Activated CD8-positive, alpha-beta T cell treated with anti-CD3 and anti-CD28 coated beads for 36 hours (primary cell): ENCODE data around the gene EOLA1. TPM values are rescaled to one million over a fixed set of nuclear protein-coding genes. Genes with fewer than 3 reads are reported as not detected.
"Not testable (repeated sequence)": the region's sequence is repeated elsewhere in the genome, so short reads cannot be mapped to it uniquely, and the experiment has no call there.

Source experiments
- ATAC-seq: fragments of 200-7000 bp; cut with Tn5 transposase; one replicate; pipeline ENCODE4 v1.10.0; 2021; ENCODE audit warnings: mild to moderate bottlenecking, moderate library complexity
- CTCF ChIA-PET: fragments of 350-600 bp; sonication (Branson Sonifier 250); formaldehyde crosslinking; loops from one replicate; lab custom pipeline; 2021; ENCODE audit warnings: antibody characterized with exemption; lab: Charles Lee
- POLR2A ChIA-PET: fragments of 350-600 bp; sonication (Branson Sonifier 250); formaldehyde crosslinking; loops from one replicate; lab custom pipeline; 2021; ENCODE audit warnings: antibody characterized with exemption; lab: Charles Lee
- DNase-seq: peaks from one replicate; pipeline ENCODE4 v3.0.0-alpha.2; 2020
- H3K27ac Mint-ChIP-seq: one replicate; pipeline ENCODE4 v1.8.0; 2021; ENCODE audit warnings: mild to moderate bottlenecking, mixed read lengths
- H3K27me3 Mint-ChIP-seq: one replicate; pipeline ENCODE4 v1.8.0; 2021; ENCODE audit warnings: mixed read lengths
- H3K36me3 Mint-ChIP-seq: one replicate; pipeline ENCODE4 v1.8.0; 2021; ENCODE audit warnings: low read depth, mixed read lengths
- H3K4me1 Mint-ChIP-seq: one replicate; pipeline ENCODE4 v1.8.0; 2021; ENCODE audit warnings: low read depth, mixed read lengths
- H3K4me3 Mint-ChIP-seq: one replicate; pipeline ENCODE4 v1.8.0; 2021; ENCODE audit warnings: mild to moderate bottlenecking, moderate library complexity, mixed read lengths
- H3K9me3 Mint-ChIP-seq: one replicate; pipeline ENCODE4 v1.8.0; 2021; ENCODE audit warnings: mixed read lengths
- CTCF ChIP-seq: fragments of 200-600 bp; IDR thresholded peaks from one replicate; pipeline ENCODE4 v1.8.0; 2022; ENCODE audit warnings: antibody characterized with exemption, mild to moderate bottlenecking
- intact Hi-C: fragments of 100-400 bp; cut with micrococcal nuclease; formaldehyde crosslinking; loops from one replicate; pipeline ENCODE4 v1.10.0; 2022
- total RNA-seq, 2 experiments: library from RNA; stranded (reverse); gene quantifications; one replicate each; pipeline ENCODE4 v1.2.3, GENCODE V29; 2021

The EOLA1 gene
- total RNA-seq, 2 experiments from 2014 or later, result 60.3 to 60.7 TPM

DNA sequence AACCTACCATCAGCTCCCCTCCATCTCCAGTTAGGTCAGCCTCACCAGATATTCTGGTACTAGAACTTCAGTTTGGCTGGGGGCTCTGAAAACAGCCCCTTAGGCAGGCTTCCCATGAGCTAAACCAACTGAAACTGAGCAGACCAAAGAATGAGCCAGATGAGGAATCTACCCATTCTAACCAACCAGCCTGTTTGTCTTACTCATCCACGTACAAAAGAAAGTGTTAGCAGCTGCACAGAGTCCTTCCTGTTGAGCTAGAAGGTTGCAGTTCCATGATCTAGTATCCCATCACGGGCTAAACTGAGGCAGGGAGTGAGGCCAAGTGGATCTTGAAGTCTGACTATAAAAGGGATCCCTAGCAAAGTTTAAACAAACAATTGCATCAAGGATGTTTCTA is 29.0 kb downstream of the EOLA1 start:
- no peaks in the 10 kb centered on the region for H3K36me3 Mint-ChIP-seq
- intact Hi-C loops, result no loop called here
- no peak overlapping the region for H3K27ac Mint-ChIP-seq
- DNase-seq (no peak), ATAC-seq (no peak)
- TF ChIP-seq CTCF, result no peak
- H3K4me1 Mint-ChIP-seq, result peaks cover 9% of the 10 kb centered on the region
- peaks cover 2% of the 10 kb centered on the region for H3K27me3 Mint-ChIP-seq
- H3K9me3 Mint-ChIP-seq, result no peaks in the 10 kb centered on the region
- CTCF ChIA-PET, result no interaction called here
- no peak overlapping the region for H3K4me3 Mint-ChIP-seq
- POLR2A ChIA-PET, result no interaction called here

- DNase-seq (no peak), ATAC-seq (no peak)
- peaks cover 2% of the 10 kb centered on the region for H3K27me3 Mint-ChIP-seq
- ChIA-PET POLR2A (no interaction called here), CTCF (no interaction called here)
- no peak for TF ChIP-seq CTCF
- intact Hi-C loops, result no loop called here
- no peak overlapping the region for H3K4me3 Mint-ChIP-seq
- no peaks in the 10 kb centered on the region for H3K9me3 Mint-ChIP-seq
- no peak overlapping the region for H3K27ac Mint-ChIP-seq
- peaks cover 9% of the 10 kb centered on the region for H3K4me1 Mint-ChIP-seq
- no peaks in the 10 kb centered on the region for H3K36me3 Mint-ChIP-seq
Observed at GRCh38 chrX:149570668-149571067, 29.9 kb downstream of the EOLA1 start.

DNA sequence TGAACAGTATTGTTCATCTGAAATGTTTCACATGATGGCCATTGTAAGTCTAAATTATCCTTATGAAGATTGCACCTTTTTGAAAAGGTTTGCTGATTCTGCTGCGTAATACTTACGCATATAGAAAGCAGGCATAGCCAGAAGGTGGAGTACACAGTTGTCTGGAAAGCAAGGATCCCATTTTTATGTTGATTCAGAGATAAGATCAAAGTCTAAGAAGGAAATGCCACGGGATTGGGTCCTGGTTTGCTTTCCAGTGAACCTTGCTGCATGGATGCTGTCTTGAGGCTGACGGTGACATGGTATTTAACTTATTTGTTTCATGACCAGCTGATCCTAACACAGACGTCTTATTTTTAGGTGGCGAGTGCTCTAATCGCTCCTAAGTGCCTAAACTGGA is 31.0 kb downstream of the EOLA1 start:
- DNase-seq (no peak), ATAC-seq (no peak)
- CTCF ChIA-PET, result no interaction called here
- Mint-ChIP-seq H3K27me3 (peaks cover 2% of the 10 kb centered on the region), H3K27ac (no peak overlapping the region), H3K36me3 (no peaks in the 10 kb centered on the region), H3K4me1 (peaks cover 9% of the 10 kb centered on the region), H3K4me3 (no peak overlapping the region), H3K9me3 (no peaks in the 10 kb centered on the region)
- TF ChIP-seq CTCF, result no peak
- intact Hi-C loops, result no loop called here
- POLR2A ChIA-PET, result no interaction called here

DNA sequence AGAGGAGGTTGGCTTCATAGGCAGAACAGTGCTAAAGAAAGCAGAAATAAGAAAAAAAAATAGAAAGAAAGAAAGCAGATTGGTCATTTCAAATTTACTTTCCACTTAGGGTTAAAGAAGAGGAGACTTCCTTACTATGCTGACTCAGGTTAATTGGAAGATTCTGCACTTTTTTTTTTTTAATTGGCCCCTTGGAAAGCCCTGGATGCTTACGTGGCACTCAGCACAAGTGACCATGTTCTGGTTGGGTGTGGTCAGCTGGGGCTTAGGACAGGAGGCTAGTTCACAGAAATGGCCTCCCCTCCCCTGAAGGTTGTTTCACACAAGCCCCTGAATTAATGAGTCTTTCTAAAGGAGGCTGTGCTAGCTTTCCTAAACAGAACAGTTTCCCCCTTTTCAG is 31.9 kb downstream of the EOLA1 start:
- peak overlapping the region; percentile 39 for H3K4me3 Mint-ChIP-seq
- no peaks in the 10 kb centered on the region for H3K9me3 Mint-ChIP-seq
- peak overlapping the region; percentile 64 for H3K27ac Mint-ChIP-seq

GRCh38 chrX:149573456-149573855 is 32.6 kb downstream of the EOLA1 start:
- CTCF ChIA-PET, H3K9me3 Mint-ChIP-seq, H3K27me3 Mint-ChIP-seq, H3K4me1 Mint-ChIP-seq, H3K4me3 Mint-ChIP-seq, H3K36me3 Mint-ChIP-seq, DNase-seq, intact Hi-C loops, H3K27ac Mint-ChIP-seq, POLR2A ChIA-PET: not testable (repeated sequence)
- ATAC-seq, result peak; percentile 98

More for the DNA sequence above, 31.9 kb downstream of the EOLA1 start:
- CTCF ChIA-PET, result no interaction called here
- Mint-ChIP-seq H3K27me3 (peaks cover 2% of the 10 kb centered on the region), H3K4me1 (peaks cover 9% of the 10 kb centered on the region), H3K36me3 (no peaks in the 10 kb centered on the region)
- no peak for ATAC-seq
- TF ChIP-seq CTCF, result no peak
- no peak for DNase-seq
- POLR2A ChIA-PET, result no interaction called here
- intact Hi-C loops, result no loop called here

- intact Hi-C loops, ATAC-seq, H3K27ac Mint-ChIP-seq, H3K4me3 Mint-ChIP-seq, H3K36me3 Mint-ChIP-seq, H3K9me3 Mint-ChIP-seq, H3K27me3 Mint-ChIP-seq, H3K4me1 Mint-ChIP-seq, CTCF ChIA-PET, DNase-seq, POLR2A ChIA-PET: not testable (repeated sequence)
Observed at GRCh38 chrX:149585631-149586030, 44.8 kb downstream of the EOLA1 start.

DNA sequence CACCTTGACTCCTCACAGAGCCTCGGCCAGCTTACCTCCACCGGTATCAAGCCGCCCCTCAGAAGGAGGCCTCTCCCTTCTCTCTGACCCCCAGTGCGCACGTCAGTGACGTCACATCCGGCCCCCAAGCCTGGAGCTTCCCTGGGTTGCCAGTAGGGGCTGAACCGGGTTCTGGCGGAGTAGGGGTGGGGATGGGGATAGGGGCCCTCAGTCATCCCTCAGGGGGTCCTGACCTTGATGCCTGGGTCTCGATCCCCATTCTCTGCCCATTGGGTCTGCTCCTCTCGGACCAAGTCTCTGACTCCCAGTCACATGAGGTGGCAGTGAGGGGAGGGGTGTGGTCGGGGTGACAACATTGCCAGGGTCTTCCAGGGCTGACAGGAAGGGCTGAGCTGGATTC is 46.5 kb downstream of the EOLA1 start, which contains the start of gene MAGEA9B:
TSS of gene MAGEA9B (minus strand) at position 101 of the 400 bp plus-strand sequence. CDS start 4,280 bp downstream, outside the sequence.
- DNase-seq, H3K36me3 Mint-ChIP-seq, CTCF ChIA-PET, POLR2A ChIA-PET, H3K27me3 Mint-ChIP-seq, H3K4me1 Mint-ChIP-seq, H3K27ac Mint-ChIP-seq, ATAC-seq, intact Hi-C loops, H3K4me3 Mint-ChIP-seq, H3K9me3 Mint-ChIP-seq: not testable (repeated sequence)

DNA sequence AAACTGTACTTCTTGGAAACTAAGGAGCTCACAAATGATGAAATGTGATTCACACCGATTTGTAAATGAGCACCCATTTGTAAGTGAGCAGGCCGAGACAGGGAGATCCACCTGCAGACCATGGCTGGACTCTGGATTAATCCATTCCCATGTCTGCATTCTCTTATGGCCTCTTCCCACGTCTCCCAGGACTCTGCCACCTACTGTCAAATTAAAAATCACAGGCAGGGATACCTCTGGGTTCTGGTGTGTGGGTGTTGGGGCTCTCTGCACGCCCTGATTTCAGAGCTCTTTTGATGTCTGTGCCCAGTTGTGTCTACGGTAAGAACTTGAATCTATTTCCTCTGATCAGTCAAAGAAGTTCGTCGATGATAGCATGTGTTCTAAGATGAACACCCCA is 50.2 kb downstream of the EOLA1 start:
- H3K27me3 Mint-ChIP-seq, POLR2A ChIA-PET, H3K4me1 Mint-ChIP-seq, ATAC-seq, H3K4me3 Mint-ChIP-seq, DNase-seq, H3K36me3 Mint-ChIP-seq, H3K9me3 Mint-ChIP-seq, CTCF ChIA-PET, intact Hi-C loops, H3K27ac Mint-ChIP-seq: not testable (repeated sequence)

GRCh38 chrX:149595214-149595613 is 54.4 kb downstream of the EOLA1 start, which contains the start of gene HSFX2:
Gene HSFX2, minus strand, starts transcription at chrX:149595314. Its CDS starts 614 bp downstream, at chrX:149594700.
- H3K27ac Mint-ChIP-seq, POLR2A ChIA-PET, H3K36me3 Mint-ChIP-seq, ATAC-seq, H3K4me3 Mint-ChIP-seq, H3K9me3 Mint-ChIP-seq, CTCF ChIA-PET, H3K27me3 Mint-ChIP-seq, DNase-seq, H3K4me1 Mint-ChIP-seq, intact Hi-C loops: not testable (repeated sequence)
